ENCODE measurements around the gene CETP.
"Not testable (repeated sequence)": the region's sequence is repeated elsewhere in the genome, so short reads cannot be mapped to it uniquely, and the experiment has no call there.

CETP gene

DNA sequence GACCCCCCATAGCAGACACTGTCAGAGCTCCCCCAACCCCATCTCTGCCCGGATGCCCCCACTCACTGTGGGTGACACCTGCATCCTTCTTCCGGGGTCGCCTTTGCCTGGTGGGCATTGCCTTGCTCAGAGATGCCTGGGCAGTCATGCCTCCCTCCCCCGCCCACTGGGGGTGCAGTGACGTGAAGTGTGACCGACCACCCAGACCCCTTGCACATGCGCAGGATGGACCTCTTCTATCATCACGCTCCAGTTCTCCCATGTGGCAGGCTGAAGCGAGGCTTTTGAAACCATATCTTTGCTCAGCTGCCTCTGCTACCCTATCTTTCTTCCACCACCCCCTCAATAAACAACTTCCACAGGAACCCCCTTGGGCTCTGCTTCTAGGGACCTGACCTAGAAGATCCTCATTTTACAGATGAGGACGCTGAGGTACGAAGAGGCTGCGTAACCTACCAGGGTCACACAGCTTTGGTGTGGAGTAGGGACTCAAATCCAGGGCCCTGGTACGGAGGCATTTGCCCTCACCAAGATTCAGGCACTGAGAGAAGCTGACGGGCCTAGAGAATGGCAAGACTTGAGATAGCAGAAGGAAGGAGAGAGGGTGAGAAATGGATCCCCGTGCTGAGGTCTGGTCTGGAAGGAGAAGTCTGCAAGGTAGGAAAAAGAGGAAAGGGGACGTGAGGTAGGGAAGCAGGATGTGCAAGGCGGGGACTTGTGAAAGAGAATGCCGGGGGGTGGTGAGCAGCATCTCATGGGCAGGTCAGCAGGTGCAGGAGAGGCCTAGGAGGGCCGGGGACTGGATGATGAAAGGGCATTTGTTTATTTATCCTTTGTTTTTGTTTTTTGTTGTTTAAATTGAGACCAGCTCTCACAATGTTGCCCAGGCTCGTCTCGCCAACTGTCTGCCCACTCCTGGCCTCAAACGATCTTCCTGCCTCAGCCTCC, 42.0 kb downstream of the CETP start:
- POLR2A ChIA-PET: no interaction called here
- no peak for DNase-seq (ENCODE audit: extremely low spot score)
- CTCF ChIA-PET: interaction anchor here (0.7 kb wide), 1 partner anchor 26 kb away, joined by 3 read pairs; no protein-coding TSS in a partner anchor
- TF ChIP-seq FOXK2 (IDR thresholded peaks at IDR 0.05) (no peak), SUZ12 (IDR thresholded peaks at IDR 0.05) (no peak), ELF4 (IDR thresholded peaks at IDR 0.05) (no peak), L3MBTL2 (conservative IDR thresholded peaks at IDR 0.05) (no peak), BHLHE40 (IDR thresholded peaks at IDR 0.05; ENCODE audit: borderline replicate concordance) (no peak), TARDBP (IDR thresholded peaks at IDR 0.05) (no peak), NFRKB (IDR thresholded peaks at IDR 0.05) (no peak), LEF1 (IDR thresholded peaks at IDR 0.05; ENCODE audit: borderline replicate concordance) (no peak), CTBP1 (IDR thresholded peaks at IDR 0.05; ENCODE audit: borderline replicate concordance) (no peak), SP1 (IDR thresholded peaks at IDR 0.05) (no peak), ZNF384 (IDR thresholded peaks at IDR 0.05) (no peak), FOXA1 (IDR thresholded peaks at IDR 0.05) (no peak), FOXM1 (IDR thresholded peaks at IDR 0.05; ENCODE audit: borderline replicate concordance) (no peak), ARNT (IDR thresholded peaks at IDR 0.05) (no peak), HDGF (IDR thresholded peaks at IDR 0.05; ENCODE audit: borderline replicate concordance) (no peak)
- TF ChIP-seq, protein P1, sequence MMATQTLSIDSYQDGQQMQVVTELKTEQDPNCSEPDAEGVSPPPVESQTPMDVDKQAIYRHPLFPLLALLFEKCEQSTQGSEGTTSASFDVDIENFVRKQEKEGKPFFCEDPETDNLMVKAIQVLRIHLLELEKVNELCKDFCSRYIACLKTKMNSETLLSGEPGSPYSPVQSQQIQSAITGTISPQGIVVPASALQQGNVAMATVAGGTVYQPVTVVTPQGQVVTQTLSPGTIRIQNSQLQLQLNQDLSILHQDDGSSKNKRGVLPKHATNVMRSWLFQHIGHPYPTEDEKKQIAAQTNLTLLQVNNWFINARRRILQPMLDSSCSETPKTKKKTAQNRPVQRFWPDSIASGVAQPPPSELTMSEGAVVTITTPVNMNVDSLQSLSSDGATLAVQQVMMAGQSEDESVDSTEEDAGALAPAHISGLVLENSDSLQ (IDR thresholded peaks at IDR 0.05): no peak

DNA sequence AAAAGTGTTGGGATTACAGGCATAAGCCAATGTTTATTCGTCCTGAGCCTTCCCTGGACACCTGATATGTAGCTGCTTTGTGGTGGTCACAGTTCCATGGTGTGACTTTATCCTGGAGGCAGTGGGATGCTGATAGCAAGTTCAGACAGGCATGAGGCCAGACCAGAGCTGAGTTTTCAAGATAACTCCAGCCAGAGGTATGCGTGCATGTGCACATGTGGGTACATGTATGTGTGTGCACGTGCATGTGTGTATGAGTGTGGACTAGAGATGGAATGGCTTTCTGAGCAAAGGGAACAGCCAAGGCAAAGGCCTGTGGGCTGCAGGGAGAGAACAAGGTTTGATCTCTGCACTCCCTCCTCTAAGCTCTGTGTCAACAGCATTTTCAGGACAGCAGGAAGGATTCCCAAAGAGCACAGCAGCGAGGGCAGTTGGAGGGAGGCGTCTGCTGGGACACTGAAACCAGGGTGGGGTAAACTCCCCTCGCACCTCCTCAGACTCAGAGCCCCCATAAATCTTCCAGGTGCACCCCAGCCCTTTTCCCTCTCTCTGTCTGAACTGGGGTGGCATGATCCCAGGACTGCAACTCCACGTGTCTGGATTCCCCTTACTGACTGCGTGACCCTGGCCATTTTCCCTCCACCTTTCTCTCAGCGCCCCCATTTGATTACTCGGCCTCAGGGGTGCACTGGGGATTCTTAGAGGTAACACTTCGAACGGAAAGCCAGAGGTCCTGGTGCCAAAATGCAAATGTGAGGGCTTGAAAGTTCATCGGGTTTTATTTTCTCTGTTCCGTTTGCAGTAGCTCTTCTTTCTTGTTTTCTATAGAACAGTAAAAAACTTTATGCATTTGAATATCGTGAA, 42.9 kb downstream of the CETP start:
- POLR2A ChIA-PET: no interaction called here
- CTCF ChIA-PET: interaction anchor here (0.7 to 1.3 kb wide), 2 partner anchors 9 to 27 kb away, joined by 3 to 5 read pairs; no protein-coding TSS in a partner anchor

DNA sequence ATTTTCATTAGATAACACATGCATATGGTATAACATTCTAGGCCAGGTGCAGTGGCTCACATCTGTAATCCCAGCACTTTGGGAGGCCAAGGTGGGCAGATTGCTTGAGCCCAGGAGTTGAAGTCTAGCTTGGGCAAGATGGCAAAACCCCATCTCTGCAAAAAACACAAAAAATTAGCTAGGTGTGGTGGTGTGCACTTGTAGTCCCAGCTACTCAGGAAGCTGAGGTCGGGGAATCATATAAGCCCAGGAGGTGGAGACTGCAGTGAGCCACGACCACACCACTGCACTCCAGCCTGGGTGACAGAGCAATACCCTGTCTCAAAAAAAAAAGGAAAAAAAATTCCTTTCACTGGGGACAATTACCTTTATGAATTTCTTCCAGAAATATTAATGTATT, 43.8 kb downstream of the CETP start:
- POLR2A ChIA-PET; DNase-seq (ENCODE audit: extremely low spot score): not testable (repeated sequence)
- CTCF ChIA-PET: interaction anchor here (1.3 kb wide), 1 partner anchor 10 kb away, joined by 5 read pairs; no protein-coding TSS in a partner anchor

More for the DNA sequence above, 42.9 kb downstream of the CETP start:
- DNase-seq (ENCODE audit: extremely low spot score): no peak
- TF ChIP-seq NFRKB (IDR thresholded peaks at IDR 0.05) (no peak), BHLHE40 (IDR thresholded peaks at IDR 0.05; ENCODE audit: borderline replicate concordance) (no peak), FOXM1 (IDR thresholded peaks at IDR 0.05; ENCODE audit: borderline replicate concordance) (no peak), L3MBTL2 (conservative IDR thresholded peaks at IDR 0.05) (no peak), TARDBP (IDR thresholded peaks at IDR 0.05) (no peak), ELF4 (IDR thresholded peaks at IDR 0.05) (no peak), SUZ12 (IDR thresholded peaks at IDR 0.05) (no peak), CTBP1 (IDR thresholded peaks at IDR 0.05; ENCODE audit: borderline replicate concordance) (no peak), ARNT (IDR thresholded peaks at IDR 0.05) (no peak), HDGF (IDR thresholded peaks at IDR 0.05; ENCODE audit: borderline replicate concordance) (no peak), ZNF384 (IDR thresholded peaks at IDR 0.05) (no peak), FOXA1 (IDR thresholded peaks at IDR 0.05) (no peak), LEF1 (IDR thresholded peaks at IDR 0.05; ENCODE audit: borderline replicate concordance) (no peak), SP1 (IDR thresholded peaks at IDR 0.05) (no peak), FOXK2 (IDR thresholded peaks at IDR 0.05) (no peak)
- TF ChIP-seq, protein P1 (IDR thresholded peaks at IDR 0.05): no peak

DNA sequence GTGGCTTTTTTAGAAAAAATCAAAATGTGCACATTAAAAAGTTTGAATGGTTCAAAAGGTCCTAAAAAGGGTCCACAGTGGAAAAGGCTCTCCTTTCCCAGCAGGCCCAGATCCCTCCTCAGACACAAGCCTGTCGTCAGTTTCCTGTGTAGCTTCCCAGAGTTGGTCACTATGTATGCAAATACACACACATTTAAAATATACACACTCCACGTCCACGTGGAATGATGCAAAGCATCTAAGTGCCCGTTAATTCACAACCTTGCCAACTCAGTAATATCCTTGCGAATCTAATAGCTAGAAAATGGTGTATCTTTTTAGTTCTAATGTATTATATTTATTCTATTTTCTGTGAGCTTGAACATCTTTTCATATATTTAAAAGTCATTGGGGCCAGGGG, 45.3 kb downstream of the CETP start:
- TF ChIP-seq, protein P1 (IDR thresholded peaks at IDR 0.05): no peak
- no peak for TF ChIP-seq LEF1 (IDR thresholded peaks at IDR 0.05; ENCODE audit: borderline replicate concordance)
- TF ChIP-seq FOXM1 (IDR thresholded peaks at IDR 0.05; ENCODE audit: borderline replicate concordance): no peak
- TF ChIP-seq FOXK2 (IDR thresholded peaks at IDR 0.05): no peak
- no peak for TF ChIP-seq SP1 (IDR thresholded peaks at IDR 0.05)
- TF ChIP-seq ZNF384 (IDR thresholded peaks at IDR 0.05): no peak
- TF ChIP-seq ARNT (IDR thresholded peaks at IDR 0.05): no peak
- TF ChIP-seq HDGF (IDR thresholded peaks at IDR 0.05; ENCODE audit: borderline replicate concordance): no peak
- no peak for TF ChIP-seq BHLHE40 (IDR thresholded peaks at IDR 0.05; ENCODE audit: borderline replicate concordance)
- TF ChIP-seq SUZ12 (IDR thresholded peaks at IDR 0.05): no peak
- POLR2A ChIA-PET: no interaction called here
- DNase-seq (ENCODE audit: extremely low spot score): no peak
- CTCF ChIA-PET: no interaction called here

DNA sequence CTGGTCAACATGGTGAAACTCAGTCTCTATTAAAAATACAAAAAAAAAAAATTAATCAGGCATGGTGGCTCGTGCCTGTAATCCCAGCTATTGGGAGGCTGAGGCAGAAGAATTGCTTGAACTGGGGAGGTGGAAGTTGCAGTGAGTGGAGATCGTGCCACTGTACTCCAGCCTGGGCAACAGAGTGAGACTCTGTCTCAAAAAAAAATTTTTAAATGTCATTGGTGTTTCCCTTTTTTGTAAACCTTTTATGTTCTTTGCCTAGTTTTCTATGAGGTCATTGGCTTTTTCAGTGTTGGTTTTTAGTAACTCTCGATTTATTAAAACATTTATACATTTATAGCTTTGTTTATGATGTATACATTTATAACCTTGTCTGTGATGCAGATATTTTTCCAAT, 45.8 kb downstream of the CETP start:
- POLR2A ChIA-PET: no interaction called here
- no peak for TF ChIP-seq ZNF384 (IDR thresholded peaks at IDR 0.05)
- no peak for TF ChIP-seq CTBP1 (IDR thresholded peaks at IDR 0.05; ENCODE audit: borderline replicate concordance)
- TF ChIP-seq FOXA1 (IDR thresholded peaks at IDR 0.05): no peak
- no peak for TF ChIP-seq NFRKB (IDR thresholded peaks at IDR 0.05)
- no peak for TF ChIP-seq ELF4 (IDR thresholded peaks at IDR 0.05)
- no peak for TF ChIP-seq FOXM1 (IDR thresholded peaks at IDR 0.05; ENCODE audit: borderline replicate concordance)
- TF ChIP-seq TARDBP (IDR thresholded peaks at IDR 0.05): no peak
- TF ChIP-seq LEF1 (IDR thresholded peaks at IDR 0.05; ENCODE audit: borderline replicate concordance): no peak
- TF ChIP-seq HDGF (IDR thresholded peaks at IDR 0.05; ENCODE audit: borderline replicate concordance): no peak
- TF ChIP-seq, protein P1 (IDR thresholded peaks at IDR 0.05): no peak
- no peak for TF ChIP-seq SUZ12 (IDR thresholded peaks at IDR 0.05)
- no peak for TF ChIP-seq SP1 (IDR thresholded peaks at IDR 0.05)
- DNase-seq (ENCODE audit: extremely low spot score): no peak
- CTCF ChIA-PET: no interaction called here

Measured in HEK293T (cell line).